GM21423 (cell line): ENCODE results near the gene INPP5A.
"Not testable (repeated sequence)": the region's sequence is repeated elsewhere in the genome, so short reads cannot be mapped to it uniquely, and the experiment has no call there.

ENCODE experiments used
- ATAC-seq: cut with Tn5 transposase; IDR thresholded peaks from one replicate; pipeline ENCODE4 v1.9.1; 2021; ENCODE audit warnings: mild to moderate bottlenecking, moderate library complexity; ENCODE audit not compliant: unreplicated experiment

INPP5A gene

GRCh38 chr10:132546567-132547420 lies 9.2 kb downstream of the INPP5A start:
- ATAC-seq: peak; percentile 30

DNA sequence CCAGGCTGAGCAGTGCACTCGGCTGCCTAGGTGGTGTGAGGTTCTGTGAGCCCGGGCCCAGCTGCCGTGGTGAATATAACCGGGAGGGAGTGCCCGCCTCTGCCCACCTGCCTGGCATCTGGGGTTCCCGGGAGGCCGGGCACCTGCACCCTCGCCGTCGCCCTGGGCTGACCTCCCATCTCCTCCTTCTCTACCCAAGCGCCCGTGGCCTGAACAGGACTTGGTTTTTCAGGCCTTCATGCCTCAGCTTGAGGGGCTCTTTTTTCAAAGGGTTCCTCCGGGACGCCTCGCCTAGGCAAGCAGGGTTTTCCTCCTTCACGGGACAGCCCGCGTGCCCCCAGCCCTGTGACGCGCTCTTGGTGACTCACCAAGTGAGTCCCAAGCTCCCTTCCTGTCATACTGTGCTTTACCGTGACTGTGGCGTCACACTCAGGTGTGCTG lies 9.9 kb downstream of the INPP5A start:
- ATAC-seq: no peak

GRCh38 chr10:132548106-132548823 lies 10.7 kb downstream of the INPP5A start:
- ATAC-seq: no peak

DNA sequence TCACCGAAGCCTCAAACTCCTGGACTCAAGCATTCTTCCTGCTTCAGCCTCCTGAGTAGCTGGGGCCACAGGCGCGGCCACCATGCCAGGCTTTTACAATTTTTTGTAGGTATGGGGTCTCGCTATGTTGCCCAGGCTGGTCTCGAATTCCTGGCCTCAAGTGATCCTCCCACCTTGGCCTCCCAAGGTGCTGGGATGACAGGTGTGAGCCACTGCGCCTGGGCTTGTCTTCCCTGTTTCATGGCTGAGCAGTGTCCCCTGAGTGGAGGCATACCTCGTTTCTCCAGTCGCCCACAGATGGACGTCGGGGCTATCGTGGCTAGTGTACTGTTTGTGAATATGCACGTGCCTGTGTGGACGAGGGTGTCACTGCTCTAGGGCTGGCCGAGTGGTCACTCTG lies 11.3 kb downstream of the INPP5A start:
- ATAC-seq: no peak

DNA sequence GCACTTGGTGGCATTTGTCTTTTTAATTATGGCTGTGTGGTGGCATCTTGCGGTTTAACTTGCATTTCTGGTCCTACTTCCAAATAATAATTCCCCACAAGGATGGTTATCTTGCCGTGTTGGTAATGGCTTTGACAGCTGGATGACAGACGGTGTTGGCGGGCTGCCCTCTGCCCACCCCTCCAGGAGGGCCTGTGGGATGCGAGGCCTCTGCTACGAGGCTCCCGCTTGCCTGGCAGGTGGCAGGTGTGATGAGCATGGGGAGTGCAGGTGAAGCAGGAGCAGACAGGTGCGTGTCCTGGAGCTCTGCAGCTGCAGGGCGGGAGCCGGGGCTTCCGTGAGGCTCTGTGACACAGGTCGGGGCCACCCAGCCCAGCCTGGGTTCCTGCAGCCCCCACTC lies 11.8 kb downstream of the INPP5A start:
- ATAC-seq: no peak

DNA sequence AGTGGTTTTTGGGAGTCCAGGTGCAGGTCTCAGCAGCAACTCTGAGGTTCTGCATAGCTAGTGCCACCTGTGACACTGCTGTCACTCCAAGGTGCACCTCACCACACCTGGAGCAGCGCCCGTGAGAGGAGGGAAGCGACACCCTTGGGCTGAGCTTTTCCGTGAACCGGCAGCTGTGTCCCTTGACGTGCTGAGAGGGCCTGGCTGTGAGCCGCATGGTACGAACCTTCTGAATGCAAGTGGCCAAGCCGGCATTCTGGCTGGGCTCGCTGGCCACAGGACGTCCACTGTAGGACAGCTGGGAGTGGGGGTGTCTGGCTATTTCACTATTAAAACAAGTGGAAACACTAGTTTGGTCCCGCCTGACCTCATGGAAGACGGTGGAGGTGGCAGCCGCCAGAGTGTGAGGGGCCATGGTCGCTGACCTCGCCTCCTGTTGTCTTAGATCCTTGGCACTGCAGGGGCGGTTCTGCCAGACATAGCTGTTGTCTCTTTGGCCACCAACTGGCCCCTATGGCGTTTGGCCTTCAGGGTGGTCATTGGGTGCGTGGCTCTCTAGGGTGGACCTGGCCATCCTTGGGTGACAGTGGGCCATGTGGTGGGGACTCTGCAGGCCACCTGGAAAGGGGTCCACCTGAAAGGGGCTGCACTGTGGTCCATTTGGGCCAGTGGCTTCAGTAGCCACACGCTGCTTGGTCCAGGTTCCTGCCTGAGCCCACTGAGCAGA lies 12.9 kb downstream of the INPP5A start:
- no peak for ATAC-seq

- ATAC-seq: peak; percentile 50
Measured at GRCh38 chr10:132551093-132551807, 13.7 kb downstream of the INPP5A start.

DNA sequence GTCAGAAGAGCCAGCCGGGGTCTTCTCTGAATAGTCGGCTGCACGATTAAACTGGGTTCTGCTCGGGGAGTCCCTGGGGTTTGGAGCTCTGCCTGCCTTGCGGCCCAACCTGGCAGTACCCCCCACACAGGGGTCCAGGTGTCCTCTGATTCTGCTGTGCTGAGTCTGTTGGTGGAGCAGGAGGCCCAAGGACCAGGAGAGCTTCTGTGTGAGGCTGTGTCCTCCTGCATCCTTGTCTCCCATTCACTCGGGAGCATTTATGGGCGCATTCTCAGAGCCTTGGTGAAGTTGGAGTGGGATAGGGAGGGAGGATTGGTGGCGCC lies 14.2 kb downstream of the INPP5A start:
- no peak for ATAC-seq

GRCh38 chr10:132552635-132553034 lies 15.0 kb downstream of the INPP5A start:
- ATAC-seq: not testable (repeated sequence)

DNA sequence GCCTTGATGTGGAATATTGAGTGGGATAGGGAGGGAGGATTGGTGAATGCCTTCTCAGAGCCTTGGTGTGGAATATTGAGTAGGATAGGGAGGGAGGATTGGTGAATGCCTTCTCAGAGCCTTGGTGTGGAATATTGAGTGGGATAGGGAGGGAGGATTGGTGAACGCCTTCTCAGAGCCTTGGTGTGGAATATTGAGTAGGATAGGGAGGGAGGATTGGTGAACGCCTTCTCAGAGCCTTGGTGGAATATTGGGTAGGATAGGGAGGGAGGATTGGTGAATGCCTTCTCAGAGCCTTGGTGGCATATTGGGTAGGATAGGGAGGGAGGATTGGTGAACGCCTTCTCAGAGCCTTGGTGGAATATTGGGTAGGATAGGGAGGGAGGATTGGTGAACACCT lies 16.0 kb downstream of the INPP5A start:
- not testable (repeated sequence) for ATAC-seq

GRCh38 chr10:132554053-132554990 lies 16.7 kb downstream of the INPP5A start:
- no peak for ATAC-seq

GRCh38 chr10:132554991-132555647 lies 17.5 kb downstream of the INPP5A start:
- no peak for ATAC-seq

DNA sequence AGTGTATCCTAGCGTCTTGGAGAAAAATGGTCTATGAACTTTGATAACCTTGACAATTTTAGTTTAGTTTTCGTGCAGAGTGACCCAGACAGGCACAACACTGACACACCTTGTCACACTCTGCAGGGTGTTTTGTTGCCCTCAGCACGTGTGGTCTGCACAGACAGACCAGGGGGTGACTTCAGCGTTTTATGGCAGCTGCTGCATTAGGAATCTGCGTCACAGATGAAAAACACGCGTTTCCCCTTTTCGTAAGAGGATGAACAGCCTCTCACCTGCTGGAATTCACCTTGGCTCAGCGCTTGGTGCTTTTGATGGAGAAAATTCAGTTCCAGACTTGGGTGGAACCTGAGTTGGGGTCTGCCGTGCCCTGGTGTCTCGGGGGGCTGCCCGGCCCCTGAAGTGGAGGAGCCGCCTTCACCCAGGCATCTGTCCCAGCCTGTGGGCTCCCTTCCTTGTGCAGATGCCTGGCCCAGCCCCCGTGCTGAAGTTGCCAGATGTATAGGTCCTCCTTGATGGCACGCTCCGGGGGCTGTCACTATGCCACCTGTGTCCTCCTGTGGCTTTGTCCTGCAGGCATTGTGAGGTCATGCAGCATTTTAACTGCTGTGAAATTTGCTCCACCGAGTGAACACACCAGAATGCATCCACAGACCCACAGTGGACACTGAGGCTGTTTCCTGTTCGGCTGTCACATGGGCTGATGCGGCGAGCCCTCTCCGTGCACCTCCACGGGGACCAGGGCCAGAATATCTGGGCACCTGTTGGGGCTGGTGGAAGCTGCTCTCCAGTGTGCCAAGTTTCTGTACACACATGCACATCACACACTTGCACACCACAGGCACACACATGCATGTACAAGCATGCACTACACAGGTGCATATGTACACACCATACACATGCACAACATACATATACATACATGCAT lies 18.3 kb downstream of the INPP5A start:
- no peak for ATAC-seq

DNA sequence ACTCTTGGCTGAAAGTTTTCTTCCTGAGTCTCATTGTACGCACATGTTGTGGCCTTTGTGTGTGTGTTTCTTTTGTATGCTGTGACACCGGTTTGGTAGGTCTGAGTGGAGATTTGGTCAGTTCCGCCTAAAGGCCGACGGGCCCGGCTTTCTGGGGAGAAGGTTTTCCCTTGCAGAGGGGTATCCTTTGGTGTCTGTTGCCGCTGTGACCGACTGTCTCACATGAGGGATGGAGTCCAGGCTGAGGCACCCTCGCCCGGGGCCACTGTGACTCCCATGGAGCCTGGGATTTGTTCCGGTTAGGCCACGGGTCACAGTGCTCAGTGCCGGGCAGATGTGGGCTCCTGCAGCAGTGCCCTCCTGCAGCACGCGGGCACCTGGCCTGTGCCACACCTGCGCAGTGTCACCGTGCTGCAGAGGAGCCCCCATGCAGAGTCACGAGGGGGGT lies 19.4 kb downstream of the INPP5A start:
- ATAC-seq: no peak

DNA sequence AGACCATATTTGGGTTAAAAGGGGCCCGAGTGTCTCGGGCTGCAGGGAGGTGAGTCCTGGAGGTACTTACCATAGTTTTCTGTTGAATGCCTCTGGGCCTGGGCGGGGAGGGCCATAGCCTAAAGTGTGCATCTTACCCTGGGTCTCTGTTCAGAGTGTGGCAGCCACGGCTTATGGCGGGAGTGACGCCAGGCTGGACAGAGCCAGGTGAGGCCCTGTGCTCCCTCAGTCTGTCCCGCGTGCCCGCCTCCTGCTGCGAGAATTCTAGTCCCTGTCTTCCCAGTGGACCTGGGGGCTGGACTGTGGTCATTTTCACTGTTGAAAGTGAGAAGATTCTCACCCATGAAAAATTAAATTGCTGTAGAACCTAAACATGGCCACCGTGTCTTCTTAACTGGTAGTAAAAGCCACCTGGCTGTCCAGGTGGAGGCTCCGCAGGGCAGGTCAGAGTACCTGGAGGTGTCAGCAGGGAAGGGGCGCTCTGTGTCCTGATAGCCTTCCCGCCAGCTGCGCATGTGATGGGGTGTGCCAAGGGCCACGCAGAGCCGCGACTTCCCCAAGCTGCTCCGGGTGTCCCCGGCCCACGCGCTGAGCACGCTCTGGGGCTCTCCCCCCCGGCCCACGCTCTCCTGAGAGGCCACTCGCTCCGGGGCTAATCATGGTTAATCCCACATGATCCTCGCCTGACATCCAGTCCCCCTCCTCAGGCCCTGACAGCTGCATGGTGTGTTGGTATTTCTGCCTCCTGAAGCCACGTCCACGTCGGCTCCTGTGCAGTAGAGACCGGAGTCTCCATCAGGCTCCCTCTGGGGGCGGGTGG lies 20.3 kb downstream of the INPP5A start:
- ATAC-seq: no peak

GRCh38 chr10:132558516-132559413 lies 21.2 kb downstream of the INPP5A start:
- no peak for ATAC-seq
